Activated CD4-positive, alpha-beta T cell treated with anti-CD3 and anti-CD28 coated beads for 24 hours (primary cell): ENCODE measurements around the gene DNASE2B.
A peak's percentile ranks its signal among the peaks of the same experiment; 100 is the strongest.
"Not testable (repeated sequence)": the region's sequence is repeated elsewhere in the genome, so short reads cannot be mapped to it uniquely, and the experiment has no call there.

Experiments used
- DNase-seq, 2 donors: peaks; one replicate each; pipeline ENCODE4 v3.0.0-alpha.2; 2020; ENCODE audit warnings: low read depth in 2 of 2

DNASE2B gene

GRCh38 chr1:84412316-84412942 lies 14.1 kb downstream of the DNASE2B start:
- DNase-seq, result no peak

GRCh38 chr1:84415396-84415795 lies 17.1 kb downstream of the DNASE2B start:
- no peak for DNase-seq

DNA sequence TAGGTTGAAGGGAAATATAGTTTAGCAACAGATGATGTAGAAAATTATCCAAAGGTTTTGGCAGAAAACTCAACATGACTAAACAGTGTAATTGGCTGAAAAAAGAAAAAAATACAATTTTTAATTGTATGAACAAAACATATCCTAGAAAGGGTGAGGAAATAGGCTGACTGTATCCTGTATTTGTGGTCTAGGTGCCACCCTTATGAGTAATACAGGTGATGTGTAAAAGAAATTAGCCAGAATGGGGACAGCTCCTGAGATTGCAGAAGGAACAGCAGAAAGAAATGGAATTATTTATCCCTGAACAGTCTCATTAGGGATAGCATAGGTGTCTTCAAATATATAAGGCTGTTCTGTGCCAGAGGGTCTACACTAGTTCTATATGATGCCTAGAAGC lies 24.6 kb downstream of the DNASE2B start:
- DNase-seq, result no peak

- no peak for DNase-seq
Measured at GRCh38 chr1:84424513-84425149, 26.3 kb downstream of the DNASE2B start.

- DNase-seq, result no peak
Measured at GRCh38 chr1:84425150-84425896, 27.0 kb downstream of the DNASE2B start.

GRCh38 chr1:84426376-84426775 lies 28.1 kb downstream of the DNASE2B start:
- no peak for DNase-seq

GRCh38 chr1:84427250-84428188 lies 29.2 kb downstream of the DNASE2B start:
- no peak for DNase-seq

DNA sequence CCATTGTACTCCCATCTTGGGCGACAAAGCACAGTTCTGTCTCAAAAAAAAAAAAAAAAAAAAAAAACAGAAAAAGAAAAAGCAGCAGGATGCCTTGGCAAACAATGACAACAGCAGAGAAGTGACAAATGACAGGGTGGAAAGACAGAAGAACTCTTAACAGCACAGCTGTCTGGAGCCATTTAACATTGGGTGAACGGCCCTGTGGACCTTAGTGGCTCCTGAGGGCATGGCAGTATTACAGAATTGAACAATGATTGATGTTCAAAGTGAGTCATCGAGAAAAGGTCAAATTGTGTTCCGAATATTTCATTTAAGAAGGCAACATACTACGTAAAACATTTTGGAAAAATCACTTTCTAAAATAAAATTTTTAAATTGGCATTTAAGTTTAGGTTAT lies 30.0 kb downstream of the DNASE2B start:
- no peak for DNase-seq

- no peak for DNase-seq
Measured at GRCh38 chr1:84429231-84429630, 30.9 kb downstream of the DNASE2B start.

DNA sequence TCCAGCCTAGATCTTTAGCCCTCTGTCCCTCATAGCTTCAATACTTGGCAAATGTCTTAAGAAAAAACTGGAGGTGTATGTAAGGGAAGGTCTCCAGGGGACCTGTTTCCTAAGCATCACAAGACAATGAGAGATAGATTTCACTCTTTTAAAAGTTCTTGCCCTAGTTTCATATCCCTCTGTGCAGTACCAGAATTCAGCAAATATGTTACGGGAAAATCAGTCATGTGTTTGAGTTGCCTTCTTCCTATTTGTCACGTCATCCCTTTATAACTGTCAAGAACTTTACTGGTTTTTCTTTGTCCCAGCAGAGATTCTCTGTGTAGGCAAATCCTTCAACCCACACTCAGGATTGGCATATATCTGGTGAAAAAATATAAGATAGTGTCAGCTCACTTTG lies 32.3 kb downstream of the DNASE2B start:
- DNase-seq, result no peak

- DNase-seq, result peak in 1 of 2 donors; percentile 38
Measured at GRCh38 chr1:84433258-84434080, 35.2 kb downstream of the DNASE2B start.

- DNase-seq, result no peak
Measured at GRCh38 chr1:84434081-84434769, 35.9 kb downstream of the DNASE2B start.

DNA sequence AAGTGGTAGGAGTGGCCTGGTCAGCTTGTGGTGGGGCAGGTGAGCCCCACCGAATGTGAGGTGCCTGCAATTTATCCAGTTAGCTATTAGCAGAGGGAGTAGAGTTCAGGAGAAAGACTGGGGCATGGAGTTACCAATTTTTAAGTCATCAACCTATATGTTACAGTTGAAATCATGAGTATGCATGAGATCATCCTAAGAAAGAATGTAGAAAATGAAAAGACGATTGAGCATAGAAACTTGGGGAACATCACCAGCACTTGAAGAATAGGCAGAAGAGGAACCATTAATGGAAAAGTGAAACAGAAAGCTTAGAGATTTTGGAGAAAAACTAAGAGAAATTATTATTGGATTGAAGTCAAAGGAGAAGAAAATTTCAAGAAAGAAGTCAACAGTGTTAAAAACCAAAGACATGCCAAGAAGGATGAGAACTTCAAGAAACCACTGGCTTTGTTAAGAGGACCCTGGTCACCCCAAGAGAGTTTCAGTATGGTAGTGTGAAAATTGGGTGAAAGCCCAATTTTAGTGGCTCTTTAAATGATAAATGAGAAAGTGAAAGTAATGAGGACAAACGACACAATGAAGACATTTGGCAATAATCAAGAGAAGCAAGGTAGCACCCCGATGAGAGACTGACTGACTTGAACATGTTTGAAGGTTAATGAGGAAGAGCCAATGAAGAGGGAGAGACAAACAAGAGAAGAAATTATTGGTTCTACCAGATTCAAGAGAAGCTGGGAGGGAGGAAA lies 36.7 kb downstream of the DNASE2B start:
- no peak for DNase-seq

DNA sequence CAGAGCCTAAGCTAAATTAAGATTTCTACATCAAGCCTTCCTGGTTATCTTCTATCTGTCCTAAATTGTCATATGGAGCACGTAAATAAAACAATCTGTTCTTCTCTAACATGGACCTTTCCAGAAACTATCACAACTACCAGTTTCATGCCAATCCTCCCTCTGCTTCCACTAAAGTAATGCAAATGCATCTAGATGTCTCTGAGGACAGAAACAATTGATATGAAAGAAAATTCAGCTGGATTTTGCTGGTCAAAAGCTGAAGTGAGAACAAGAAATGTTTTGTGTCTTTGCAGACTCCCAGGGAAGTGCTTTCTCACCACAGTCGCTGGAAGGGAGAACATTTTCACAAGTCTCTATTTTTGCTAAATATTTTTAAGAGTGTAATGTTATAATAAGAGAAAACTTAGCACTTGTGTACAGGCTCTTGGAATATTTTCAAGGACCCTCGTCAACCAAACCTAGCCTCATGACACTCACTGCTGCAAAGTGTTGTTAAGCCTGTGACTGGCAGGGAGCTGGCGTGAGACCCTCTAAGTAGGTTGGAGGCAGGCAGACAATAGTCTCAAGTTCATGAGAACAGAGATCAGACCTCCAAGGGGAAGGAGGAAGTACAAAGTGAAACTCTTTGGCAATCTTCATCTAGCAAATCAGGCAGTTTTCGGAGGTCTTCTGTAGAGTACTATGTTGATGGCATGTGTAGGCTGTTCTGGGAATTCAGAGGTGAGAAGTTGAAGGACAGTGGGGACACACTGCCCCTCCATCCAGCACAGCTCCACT lies 38.8 kb downstream of the DNASE2B start:
- no peak for DNase-seq

DNA sequence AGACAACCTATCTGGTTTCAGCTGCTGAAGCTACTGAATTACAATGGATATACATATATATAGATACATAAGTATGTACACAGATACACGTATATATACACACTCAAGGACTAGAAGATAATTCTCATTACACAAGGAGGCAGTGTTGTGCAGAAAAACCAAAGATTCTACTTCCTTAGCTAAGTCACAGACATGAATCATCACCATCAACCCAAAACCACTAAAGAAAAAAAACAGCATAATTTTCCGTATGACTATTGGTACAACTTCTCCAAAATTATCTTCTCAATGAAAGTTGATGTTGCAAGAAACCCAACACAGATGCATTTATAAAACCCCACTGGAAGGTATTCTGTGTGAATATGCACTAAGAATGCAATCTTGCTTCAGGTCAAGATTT lies 44.0 kb downstream of the DNASE2B start:
- DNase-seq, result peak in 1 of 2 donors; percentile 16

DNA sequence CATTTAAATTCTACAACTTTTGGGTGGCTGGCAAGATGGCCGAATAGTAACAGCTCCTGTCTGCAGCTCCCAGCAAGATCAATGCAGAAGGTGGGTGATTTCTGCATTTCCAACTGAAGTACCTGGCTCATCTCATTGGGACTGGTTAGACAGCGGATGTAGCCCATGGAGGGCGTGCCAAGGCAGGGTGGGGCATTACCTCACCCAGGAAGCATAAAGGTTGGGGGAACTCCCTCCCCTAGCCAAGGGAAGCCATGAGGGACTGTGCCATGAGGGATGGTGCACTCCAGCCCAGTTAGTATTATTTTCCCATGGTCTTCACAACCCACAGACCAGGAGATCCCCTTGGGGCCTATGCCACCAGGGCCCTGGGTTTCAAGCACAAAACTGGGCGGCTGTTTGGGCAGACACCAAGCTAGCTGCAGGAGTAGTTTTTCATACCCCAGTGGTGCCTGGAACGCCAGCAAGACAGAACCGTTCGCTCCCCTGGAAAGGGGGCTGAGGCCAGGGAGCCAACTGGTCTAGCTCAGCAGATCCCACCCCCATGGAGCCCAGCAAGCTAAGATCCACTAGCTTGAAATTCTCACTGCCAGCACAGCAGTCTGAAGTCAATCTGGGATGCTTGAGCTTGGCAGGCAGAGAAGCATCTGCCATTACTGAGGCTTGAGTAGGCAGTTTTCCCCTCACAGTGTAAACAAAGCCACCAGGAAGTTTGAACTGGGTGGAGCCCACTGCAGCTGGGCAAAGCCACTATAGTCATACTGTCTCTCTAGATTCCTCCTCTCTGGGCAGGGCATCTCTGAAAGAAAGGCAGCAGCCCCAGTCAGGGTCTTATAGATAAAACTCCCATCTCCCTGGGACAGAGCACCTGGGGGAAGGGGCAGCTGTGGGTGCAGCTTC lies 44.7 kb downstream of the DNASE2B start:
- not testable (repeated sequence) for DNase-seq

- DNase-seq, result not testable (repeated sequence)
Measured at GRCh38 chr1:84448704-84449103, 50.4 kb downstream of the DNASE2B start.

GRCh38 chr1:84450910-84451309 lies 52.6 kb downstream of the DNASE2B start:
- no peak for DNase-seq
